ENCODE data around the gene DAB2IP.

DNA sequence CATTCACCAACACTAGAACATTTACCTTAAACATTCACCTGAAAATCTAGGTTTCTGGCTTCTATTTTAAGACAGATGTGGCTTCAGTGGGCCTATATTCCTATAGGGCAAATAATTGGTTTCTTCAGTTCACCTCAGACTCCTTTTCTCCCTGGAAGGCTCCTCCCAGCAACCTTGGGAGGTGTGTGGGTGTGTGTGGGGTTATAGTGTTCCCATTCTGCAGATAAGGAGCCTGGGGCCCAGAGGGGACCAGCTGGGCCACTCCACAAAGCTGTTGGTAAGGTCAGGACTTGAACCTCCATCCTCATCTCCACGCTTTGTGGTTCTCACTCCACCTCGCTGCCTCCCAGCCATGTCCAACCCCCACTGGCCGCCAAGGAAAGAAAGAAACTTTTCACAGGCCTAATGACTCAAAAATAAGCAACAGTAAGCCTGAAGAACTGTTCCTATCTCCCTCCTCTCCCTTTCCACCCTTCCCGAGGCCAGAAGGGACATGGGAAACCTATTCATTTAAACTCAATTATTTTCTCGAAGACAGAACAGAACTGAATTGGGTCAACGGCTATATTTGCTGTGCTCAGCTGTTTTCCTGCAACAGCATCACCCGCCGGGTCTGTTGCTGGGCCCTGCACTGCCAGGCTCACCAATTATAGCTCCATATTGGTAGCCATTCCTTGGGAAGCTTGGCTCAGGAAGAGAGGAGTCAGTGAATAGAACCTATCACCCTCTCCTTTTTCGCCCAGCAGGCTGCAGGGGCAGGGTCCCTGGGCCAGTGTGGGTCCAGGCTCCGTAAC, 78.5 kb downstream of the DAB2IP start:
- TF ChIP-seq CTCF (IDR thresholded peaks at IDR 0.05) (no peak), POLR2A (IDR thresholded peaks at IDR 0.05) (no peak)

All from tibial nerve (tissue), 3 donors.